ENCODE data around the gene PPP1R3F. TPM values are rescaled to one million over a fixed set of nuclear protein-coding genes. Genes with fewer than 3 reads are reported as not detected.

Gene PPP1R3F, protein sequence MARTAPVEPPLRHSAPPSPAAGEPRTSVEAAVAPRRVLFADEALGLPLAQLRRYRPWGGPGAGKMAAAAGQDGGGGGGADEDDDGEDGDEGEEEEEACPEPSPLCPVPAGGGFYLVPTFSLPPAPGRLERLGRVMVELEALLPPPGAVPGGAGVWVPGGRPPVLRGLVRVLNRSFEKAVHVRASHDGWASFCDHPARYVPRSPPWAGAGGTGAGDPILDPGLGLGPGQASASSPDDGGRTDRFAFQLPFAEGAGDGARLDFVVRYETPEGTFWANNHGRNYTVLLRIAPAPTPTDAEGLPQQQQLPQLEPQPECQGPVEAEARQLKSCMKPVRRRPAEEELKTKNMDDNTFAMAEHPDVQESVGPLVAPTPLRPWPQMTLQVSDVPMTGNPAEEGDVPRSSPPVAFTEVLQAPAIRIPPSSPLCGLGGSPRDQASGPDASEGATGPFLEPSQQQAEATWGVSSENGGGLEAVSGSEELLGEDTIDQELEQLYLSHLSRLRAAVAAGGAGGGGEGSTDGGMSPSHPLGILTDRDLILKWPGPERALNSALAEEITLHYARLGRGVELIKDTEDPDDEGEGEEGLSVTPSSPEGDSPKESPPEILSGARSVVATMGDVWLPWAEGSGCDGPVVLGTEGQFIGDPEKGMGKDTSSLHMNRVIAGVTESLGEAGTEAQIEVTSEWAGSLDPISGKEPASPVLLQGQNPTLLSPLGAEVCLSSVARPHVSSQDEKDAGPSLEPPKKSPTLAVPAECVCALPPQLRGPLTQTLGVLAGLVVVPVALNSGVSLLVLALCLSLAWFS
- polyA plus RNA-seq = 1 to 10 TPM; 1.9 to 3.4 (median 2.1) TPM

DNA sequence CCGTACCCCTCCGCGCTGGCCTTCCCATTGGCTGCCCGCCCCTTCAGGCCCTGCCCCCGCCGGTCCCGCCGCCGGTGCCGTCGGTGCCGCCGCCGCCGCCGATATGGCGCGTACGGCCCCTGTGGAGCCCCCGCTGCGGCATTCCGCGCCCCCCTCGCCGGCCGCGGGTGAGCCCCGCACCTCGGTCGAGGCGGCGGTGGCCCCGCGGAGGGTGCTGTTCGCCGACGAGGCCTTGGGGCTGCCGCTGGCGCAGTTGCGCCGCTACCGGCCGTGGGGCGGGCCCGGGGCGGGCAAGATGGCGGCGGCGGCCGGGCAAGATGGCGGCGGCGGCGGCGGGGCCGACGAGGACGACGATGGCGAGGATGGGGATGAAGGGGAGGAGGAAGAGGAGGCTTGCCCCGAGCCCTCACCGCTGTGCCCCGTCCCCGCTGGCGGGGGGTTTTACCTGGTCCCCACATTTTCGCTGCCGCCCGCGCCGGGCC lies at the start of gene PPP1R3F:
PPP1R3F (plus strand) TSS at position 27 of the 482 bp plus-strand sequence; CDS start at position 104, 77 bp downstream.
- H3K27me3 Mint-ChIP-seq (ENCODE audit: low read depth in 3 of 3) = peaks cover 11 to 19% (median 12%) of the 10 kb centered on the region in 3 donors
- DNase-seq = no peak

DNA sequence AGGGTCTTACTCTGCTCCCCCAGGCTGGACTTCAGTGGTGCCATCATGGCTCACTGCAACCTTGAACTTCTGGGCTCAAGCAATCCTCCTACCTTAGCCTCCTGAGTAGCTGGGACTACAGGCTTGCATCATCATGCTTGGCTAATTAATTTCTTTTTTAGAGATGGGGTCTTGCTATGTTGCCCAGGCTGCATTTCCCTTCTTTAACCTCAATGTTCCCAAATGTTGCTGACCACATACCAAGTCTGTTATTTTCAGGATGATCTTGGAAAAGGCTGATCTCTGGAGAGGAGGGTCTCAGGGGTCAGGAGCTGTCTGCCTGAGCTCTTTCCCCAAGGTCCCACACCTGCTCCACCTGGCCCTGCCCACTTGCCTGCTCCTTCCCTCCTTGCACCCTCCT lies 49.5 kb upstream of the PPP1R3F start:
- DNase-seq = no peak
- Mint-ChIP-seq H3K27me3 (ENCODE audit: low read depth in 3 of 3) (peaks cover 0 to 18% (median 3%) of the 10 kb centered on the region in 3 donors), H3K9me3 (no peaks in the 10 kb centered on the region)

More for the DNA sequence above, at the start of gene PPP1R3F:
- Mint-ChIP-seq H3K4me3 (peak within 1 kb of the TSS; percentile 95 to 100 (median 96)), H3K9me3 (peaks cover 0 to 2% (median 0%) of the 10 kb centered on the region in 6 donors), H3K36me3 (peaks cover 0 to 3% (median 0%) of the 10 kb centered on the region in 3 donors), H3K27ac (peak within 1 kb of the TSS; percentile 99 to 100 (median 100)), H3K4me1 (peaks cover 40 to 50% of the 10 kb centered on the region in 2 donors)

DNA sequence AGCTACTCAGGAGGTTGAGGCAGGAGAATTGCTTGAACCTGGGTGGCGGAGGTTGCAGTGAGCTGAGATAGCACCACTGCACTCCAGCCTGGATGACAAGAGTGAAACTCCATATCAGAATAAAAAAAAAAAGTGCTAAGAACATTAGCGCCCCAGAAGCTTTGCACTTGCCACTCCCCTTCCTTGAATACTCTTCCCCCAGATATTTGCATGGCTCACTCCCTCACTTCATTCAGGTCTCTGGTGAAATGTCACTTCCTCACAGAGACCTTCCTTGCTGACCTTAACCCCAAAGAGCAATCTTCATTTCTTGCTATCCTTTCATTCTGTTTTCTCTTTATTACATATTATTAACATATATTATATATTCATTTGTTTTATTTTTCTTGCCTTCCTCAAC lies 47.7 kb upstream of the PPP1R3F start:
- Mint-ChIP-seq H3K27ac (no peak overlapping the region), H3K4me1 (no peaks in the 10 kb centered on the region), H3K27me3 (ENCODE audit: low read depth in 3 of 3) (peaks cover 0 to 15% (median 3%) of the 10 kb centered on the region in 3 donors), H3K9me3 (no peaks in the 10 kb centered on the region), H3K36me3 (no peaks in the 10 kb centered on the region), H3K4me3 (no peak overlapping the region)
- DNase-seq = no peak

More for the DNA sequence above, 49.5 kb upstream of the PPP1R3F start:
- Mint-ChIP-seq H3K4me1 (no peaks in the 10 kb centered on the region), H3K27ac (no peak overlapping the region), H3K36me3 (no peaks in the 10 kb centered on the region), H3K4me3 (no peak overlapping the region)

DNA sequence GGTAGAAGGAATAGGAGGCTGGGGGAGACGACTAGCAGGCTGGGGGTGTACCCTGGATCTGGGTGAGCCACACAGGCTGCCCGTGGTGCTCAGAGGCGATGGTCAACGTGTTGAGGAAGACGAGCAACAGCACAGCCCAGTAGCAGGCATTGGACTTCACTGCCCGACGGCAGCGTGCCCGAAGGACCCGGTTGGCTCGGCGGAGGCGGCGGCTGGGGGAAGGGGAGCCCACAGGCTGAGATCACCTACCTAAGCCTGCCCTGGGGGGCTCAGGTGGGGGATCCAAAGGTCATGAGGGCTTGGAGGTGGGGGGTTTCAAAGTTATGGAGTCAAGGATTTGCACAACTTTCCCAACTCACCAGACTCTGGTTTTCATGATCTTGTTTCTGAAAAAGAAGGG lies 43.7 kb upstream of the PPP1R3F start:
- Mint-ChIP-seq H3K4me3 (no peak overlapping the region), H3K9me3 (no peaks in the 10 kb centered on the region), H3K27ac (peak overlapping the region in 1 of 6 donors; percentile 45), H3K36me3 (no peaks in the 10 kb centered on the region), H3K27me3 (ENCODE audit: low read depth in 3 of 3) (peaks cover 0 to 11% (median 3%) of the 10 kb centered on the region in 3 donors), H3K4me1 (peaks cover 4 to 9% of the 10 kb centered on the region in 2 donors)
- no peak for DNase-seq

DNA sequence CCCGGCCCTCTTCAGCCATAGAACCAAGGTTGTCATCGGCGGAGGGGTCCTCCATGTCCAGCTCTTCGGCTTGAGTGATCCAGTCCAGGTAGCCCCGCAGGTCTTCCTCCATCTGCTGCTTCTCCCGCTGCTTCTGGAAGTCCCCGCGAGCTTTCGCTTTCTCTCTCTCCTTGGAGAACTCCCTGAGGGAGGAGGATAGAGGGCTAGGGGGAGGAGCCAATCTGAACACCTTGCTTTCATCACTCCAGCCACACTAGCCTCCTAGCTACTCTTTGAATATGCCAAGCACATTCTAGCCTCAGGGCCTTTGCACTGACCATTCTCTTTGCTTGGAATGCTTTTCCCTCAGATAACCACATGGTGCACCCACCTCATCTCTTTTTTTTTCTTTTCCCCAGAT lies 42.6 kb upstream of the PPP1R3F start:
- Mint-ChIP-seq H3K4me1 (peaks cover 10 to 14% of the 10 kb centered on the region in 2 donors), H3K9me3 (no peaks in the 10 kb centered on the region), H3K27me3 (ENCODE audit: low read depth in 3 of 3) (peaks cover 0 to 10% (median 4%) of the 10 kb centered on the region in 3 donors), H3K27ac (no peak overlapping the region), H3K36me3 (no peaks in the 10 kb centered on the region), H3K4me3 (no peak overlapping the region)
- DNase-seq = no peak

DNA sequence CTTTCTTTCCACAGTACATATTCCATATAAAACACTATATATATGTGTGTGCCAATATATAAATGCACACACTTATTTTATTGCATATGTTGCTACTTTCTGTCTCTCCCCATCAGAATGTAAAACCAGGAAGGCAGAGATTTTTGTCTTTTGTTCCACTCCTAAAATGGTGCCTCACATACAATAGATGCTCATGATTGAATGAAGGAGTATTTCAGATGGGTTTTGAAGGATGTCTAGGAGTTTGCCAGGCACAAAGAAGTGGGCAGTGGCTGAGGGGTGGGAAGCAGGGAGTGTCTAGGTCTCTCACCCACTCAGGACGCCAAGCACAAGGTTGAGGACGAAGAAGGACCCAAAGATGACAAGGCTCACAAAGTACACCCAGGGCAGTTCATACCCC lies 41.9 kb upstream of the PPP1R3F start:
- H3K4me3 Mint-ChIP-seq = peak overlapping the region in 1 of 5 donors; percentile 8
- peaks cover 0 to 7% (median 4%) of the 10 kb centered on the region in 3 donors for H3K27me3 Mint-ChIP-seq (ENCODE audit: low read depth in 3 of 3)
- H3K27ac Mint-ChIP-seq = no peak overlapping the region
- DNase-seq = no peak
- peaks cover 10 to 14% of the 10 kb centered on the region in 2 donors for H3K4me1 Mint-ChIP-seq
- no peaks in the 10 kb centered on the region for H3K9me3 Mint-ChIP-seq
- no peaks in the 10 kb centered on the region for H3K36me3 Mint-ChIP-seq

DNA sequence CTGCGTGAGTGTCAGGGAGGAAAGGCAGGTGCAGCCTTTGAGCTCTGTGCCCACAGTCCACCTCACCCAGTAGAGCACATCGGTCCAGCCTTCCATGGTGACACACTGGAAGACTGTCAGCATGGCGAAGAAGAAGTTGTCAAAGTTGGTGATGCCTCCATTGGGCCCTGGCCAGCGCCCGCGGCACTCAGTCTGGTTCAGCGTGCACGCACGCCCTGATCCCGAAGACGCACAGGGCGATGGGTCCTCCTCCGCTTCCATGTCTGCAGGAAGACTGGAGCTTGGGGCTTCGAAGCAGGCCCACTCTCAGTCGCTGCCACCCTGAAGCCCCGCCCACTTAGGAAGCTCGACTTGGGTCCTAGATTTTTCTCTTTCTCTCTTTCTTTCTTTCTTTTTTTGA lies 41.4 kb upstream of the PPP1R3F start:
- Mint-ChIP-seq H3K27ac (no peak overlapping the region), H3K4me3 (no peak overlapping the region), H3K27me3 (ENCODE audit: low read depth in 3 of 3) (peaks cover 0 to 5% (median 2%) of the 10 kb centered on the region in 3 donors), H3K9me3 (no peaks in the 10 kb centered on the region), H3K4me1 (peaks cover 10 to 14% of the 10 kb centered on the region in 2 donors), H3K36me3 (no peaks in the 10 kb centered on the region)
- no peak for DNase-seq

DNA sequence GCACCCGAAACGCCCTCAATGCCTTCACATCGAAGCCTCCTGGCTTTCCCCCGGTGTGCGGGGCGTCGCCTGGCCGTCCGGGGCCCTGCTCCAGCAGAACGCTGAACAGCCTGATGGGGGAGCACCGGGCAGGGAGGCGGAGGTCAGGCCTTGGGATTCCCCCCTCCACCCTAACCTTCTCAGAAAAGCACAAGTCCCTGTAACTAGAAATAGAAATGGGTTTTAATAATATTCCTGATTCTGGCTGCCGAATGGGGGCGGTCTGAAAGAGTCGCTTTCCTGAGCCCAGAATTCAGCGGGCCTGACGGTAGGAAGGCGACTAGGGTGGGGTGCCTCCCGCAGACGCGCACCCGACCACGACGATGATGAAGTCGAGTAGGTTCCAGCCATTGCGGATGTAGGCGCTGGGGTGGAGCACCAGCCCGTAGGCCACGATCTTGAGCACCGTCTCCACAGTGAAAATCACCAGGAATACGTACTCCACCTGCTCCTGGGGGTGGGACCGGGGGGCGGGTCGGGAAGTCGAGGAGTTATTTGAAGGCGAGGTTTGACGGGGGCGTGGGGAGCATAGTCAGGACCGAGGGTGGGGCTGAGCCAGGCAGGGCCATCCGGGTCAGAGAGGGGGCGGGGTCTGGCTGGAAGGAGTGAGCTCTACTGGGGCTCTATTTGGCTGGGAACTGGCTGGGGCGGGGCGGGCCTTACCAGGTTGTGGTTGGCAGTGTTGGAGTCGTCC lies 38.9 kb upstream of the PPP1R3F start:
- Mint-ChIP-seq H3K27me3 (ENCODE audit: low read depth in 3 of 3) (peaks cover 0 to 4% (median under 1%) of the 10 kb centered on the region in 3 donors), H3K9me3 (no peaks in the 10 kb centered on the region), H3K4me3 (peak overlapping the region; percentile 77 to 84 (median 82)), H3K4me1 (peaks cover 18 to 20% of the 10 kb centered on the region in 2 donors), H3K27ac (peak overlapping the region; percentile 48 to 88 (median 81)), H3K36me3 (no peaks in the 10 kb centered on the region)
- DNase-seq = peak; percentile 28 to 33 (median 29)

DNA sequence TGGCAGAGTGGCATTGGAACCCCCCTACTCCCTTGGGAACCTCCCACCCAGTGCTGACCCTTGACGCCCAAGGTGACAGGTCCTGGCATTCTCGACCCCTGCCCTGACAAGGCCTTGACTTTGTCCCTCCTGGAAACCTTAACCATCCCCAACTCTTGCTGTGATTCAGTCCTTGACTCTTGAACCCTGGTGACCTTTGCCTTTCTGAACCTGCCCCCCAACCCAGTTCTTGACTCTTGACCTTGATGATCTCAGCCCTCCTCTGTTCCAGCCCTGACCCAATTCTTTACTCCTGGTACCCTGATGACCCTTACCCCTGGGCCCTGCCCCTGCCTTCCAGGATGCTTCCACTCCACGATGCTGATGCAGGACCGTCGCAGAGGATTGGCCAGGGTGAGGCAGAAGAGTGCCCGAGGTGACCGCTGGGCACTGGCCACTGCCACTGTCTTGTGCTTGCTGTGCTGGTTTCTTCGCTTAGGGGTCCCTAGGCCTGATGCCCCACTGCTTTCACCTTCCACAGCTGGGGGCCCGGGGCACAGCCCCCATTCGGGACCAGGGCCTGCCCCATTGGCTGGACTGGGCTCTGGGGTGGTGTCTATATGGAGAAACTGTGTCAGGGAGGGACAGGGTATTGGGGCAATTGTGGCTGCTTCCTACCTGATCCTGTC lies 38.1 kb upstream of the PPP1R3F start:
- peaks cover 0 to 4% (median 2%) of the 10 kb centered on the region in 3 donors for H3K27me3 Mint-ChIP-seq (ENCODE audit: low read depth in 3 of 3)

DNA sequence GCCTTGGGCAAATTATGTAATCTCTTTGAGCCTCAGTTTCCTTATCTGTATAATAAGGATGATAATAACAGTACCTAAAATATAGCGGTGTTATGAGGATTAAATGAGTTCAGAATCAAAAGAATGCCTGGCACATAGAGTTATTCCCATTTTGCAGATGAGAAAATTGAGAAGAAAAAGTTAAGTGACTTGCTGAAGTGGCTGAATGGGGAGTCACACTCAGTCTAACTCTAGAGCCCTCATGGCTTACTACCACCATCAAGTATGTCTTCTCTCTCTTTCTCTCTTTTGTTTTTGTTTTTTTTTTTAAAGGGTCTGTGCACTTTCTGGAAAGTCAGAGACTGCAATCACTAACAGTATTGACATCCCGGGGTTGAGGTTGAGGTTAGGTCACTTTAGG lies 37.1 kb upstream of the PPP1R3F start:
- Mint-ChIP-seq H3K27me3 (ENCODE audit: low read depth in 3 of 3) (peaks cover 0 to 4% (median 2%) of the 10 kb centered on the region in 3 donors), H3K4me3 (peak overlapping the region in 1 of 5 donors; percentile 21), H3K9me3 (no peaks in the 10 kb centered on the region), H3K4me1 (peaks cover 31 to 36% of the 10 kb centered on the region in 2 donors), H3K36me3 (peaks cover 0 to 4% (median 0%) of the 10 kb centered on the region in 3 donors), H3K27ac (no peak overlapping the region)
- DNase-seq = no peak

More for the DNA sequence above, 38.1 kb upstream of the PPP1R3F start:
- Mint-ChIP-seq H3K4me3 (peak overlapping the region; percentile 13 to 84 (median 81)), H3K4me1 (peaks cover 21 to 26% of the 10 kb centered on the region in 2 donors), H3K36me3 (no peaks in the 10 kb centered on the region), H3K9me3 (no peaks in the 10 kb centered on the region), H3K27ac (peak overlapping the region in 2 of 6 donors; percentile 58 to 84)
- no peak for DNase-seq

DNA sequence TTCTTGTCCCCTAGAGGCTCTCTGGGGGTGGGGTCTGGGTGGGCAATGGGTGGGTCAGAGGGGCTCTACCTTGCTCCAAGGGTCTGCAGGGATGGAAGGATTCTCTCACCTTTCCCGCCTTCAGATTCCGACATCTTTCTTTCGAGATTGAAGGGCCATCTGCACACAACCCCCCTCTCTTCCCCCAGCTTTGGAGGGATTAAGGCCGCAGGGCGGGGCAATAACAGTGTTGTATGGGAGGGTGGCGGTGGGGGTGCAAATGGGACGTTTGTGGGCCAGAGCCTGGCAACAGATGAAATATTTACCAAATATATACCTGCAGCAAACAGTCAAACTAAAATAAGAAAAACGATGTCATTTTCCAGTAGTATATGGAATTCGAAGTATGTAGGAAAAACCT lies 36.4 kb upstream of the PPP1R3F start, which contains the start of gene CACNA1F:
CACNA1F (minus strand) TSS at position 165 of the 400 bp plus-strand sequence; CDS start at position 134, 31 bp downstream.
- Mint-ChIP-seq H3K9me3 (no peaks in the 10 kb centered on the region), H3K4me3 (peak within 1 kb of the TSS in 2 of 5 donors; percentile 21 to 29), H3K4me1 (peaks cover 32 to 36% of the 10 kb centered on the region in 2 donors), H3K36me3 (peaks cover 0 to 4% (median 0%) of the 10 kb centered on the region in 3 donors), H3K27ac (no peak within 1 kb of the TSS), H3K27me3 (ENCODE audit: low read depth in 3 of 3) (peaks cover 0 to 4% (median 2%) of the 10 kb centered on the region in 3 donors)
- no peak for DNase-seq

DNA sequence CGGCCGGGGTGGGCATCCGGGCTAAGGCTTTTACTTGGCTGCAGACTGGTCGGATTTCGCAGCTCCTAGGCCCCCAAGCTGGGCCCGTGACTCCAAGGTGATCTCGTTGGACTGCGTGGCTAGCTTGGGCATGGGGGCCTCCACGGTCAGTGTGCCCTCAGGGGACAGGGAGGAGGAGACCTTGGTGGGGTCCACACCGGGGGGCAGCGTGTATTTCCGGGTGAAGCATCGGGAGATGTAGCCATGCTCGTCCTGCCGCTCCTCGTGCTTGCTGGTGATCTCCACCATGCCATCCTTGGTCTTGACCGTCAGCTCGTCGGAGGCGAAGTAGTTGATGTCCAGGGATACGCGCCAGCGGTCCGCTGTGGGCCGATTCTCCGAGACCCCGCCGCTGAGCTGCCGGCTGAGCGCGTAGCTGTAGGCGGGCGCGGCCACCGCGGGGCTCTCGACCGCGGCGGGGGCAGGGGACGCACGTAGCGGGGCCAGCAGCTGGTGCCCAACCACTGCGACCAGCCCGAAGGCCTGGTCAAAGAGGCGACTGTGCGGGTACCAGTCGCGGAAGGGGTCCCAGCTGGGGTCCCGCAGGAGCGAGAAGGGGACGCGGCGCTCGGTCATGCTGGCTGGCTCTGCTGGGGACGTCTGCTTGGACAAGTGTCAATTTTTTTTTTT lies 35.6 kb upstream of the PPP1R3F start:
- Mint-ChIP-seq H3K4me3 (no peak overlapping the region), H3K36me3 (peaks cover 0 to 4% (median 0%) of the 10 kb centered on the region in 3 donors), H3K27ac (no peak overlapping the region), H3K9me3 (no peaks in the 10 kb centered on the region), H3K27me3 (ENCODE audit: low read depth in 3 of 3) (peaks cover 0 to 4% (median 2%) of the 10 kb centered on the region in 3 donors), H3K4me1 (peaks cover 32 to 36% of the 10 kb centered on the region in 2 donors)
- no peak for DNase-seq
